Medulla oblongata (tissue), 1 donor: ENCODE measurements around the gene NFATC1.
A peak's percentile ranks its signal among the peaks of the same experiment; 100 is the strongest.

Experiments
- DNase-seq: peaks from one replicate; pipeline ENCODE4 v3.0.0-alpha.2; 2015; ENCODE audit errors: extremely low spot score

NFATC1 gene

DNA sequence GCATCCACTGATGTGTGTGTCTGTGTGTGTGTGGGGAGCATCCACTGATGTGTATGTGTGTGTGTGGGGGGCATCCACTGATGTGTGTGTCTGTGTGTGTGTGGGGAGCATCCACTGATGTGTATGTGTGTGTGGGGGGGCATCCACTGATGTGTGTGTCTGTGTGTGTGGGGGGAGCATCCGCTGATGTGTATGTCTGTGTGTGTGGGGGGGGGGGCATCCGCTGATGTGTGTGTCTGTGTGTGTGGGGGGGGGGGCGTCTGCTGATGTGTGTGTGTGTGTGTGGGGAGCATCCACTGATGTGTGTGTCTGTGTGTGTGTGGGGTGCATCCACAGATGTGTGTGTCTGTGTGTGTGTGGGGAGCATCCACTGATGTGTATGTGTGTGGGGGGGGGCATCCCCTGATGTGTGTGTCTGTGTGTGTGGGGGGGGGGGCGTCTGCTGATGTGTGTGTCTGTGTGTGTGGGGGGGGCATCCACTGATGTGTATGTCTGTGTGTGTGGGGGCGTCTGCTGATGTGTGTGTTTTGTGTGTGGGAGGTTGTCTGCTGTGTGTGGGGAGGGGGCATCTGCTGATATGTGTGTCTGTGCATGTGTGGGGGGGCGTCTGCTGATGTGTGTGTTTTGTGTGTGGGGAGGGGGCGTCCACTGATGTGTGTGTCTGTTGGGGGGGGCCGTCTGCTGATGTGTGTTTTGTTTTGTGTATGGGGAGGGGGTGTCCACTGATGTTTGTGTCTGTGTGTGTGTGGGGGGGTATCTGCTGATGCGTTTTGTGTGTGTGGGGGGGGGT, 125.9 kb downstream of the NFATC1 start:
- DNase-seq, result no peak

DNA sequence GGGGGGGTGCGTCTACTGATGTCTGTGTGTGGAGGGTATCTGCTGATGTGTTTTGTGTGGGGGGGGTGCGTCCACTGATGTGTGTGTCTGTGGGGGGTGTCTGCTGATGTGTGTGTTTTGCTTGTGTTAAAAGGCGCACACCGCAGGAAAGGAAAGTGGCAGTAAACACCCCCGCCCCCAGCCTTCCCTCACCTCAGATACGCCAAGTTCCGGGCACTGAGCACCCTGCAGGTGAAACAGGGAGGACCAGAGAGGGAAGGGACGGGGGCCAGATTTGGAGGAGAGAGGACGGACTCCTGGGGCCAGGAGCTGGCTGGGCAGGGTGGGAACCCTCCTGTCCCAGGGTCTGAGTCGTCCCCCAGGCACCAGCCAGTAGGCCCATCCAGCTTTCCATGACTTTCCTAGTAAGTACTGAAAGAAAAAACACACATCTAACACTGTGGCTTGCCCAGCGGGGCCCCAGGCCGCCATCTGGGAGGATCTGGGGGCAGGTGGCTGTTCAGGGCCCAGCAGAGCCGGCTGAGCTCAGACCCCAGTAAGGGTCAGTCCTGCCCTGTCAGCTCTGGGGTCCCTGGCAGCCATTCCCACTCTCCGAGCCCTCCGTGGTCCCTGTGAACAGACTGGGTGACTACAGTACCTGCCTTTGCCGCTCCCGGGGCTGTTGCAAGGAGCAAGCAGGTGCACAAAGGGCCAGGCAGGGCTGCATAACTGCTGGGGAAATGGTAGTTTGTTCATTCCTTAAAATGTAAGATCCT, 126.9 kb downstream of the NFATC1 start:
- DNase-seq, result no peak

DNA sequence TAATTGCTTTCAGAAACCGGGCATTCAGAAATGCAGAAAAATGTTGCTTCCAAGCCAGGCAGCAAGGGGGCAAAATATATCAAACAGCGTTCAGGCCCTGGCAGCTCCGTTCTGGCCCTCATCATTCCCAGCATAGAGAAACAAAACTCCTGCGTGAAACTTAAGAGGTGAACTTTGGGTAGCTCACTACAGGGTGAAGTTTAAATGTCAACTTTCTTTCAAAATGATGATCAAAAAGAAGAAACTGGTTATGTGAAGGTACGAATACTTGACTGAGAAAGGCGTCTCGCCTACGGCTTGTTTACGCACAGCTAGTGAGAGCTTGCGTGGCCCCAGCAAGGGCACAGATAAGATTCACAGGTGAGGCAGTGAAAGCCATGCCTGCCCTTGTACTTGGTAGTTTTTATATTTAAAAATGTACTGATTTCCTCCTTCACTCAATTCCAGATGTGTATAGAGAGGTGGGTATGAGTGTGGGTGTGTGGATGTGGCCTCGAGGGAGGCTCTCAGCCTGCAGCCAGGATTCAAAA, 127.5 kb downstream of the NFATC1 start:
- DNase-seq, result no peak

DNA sequence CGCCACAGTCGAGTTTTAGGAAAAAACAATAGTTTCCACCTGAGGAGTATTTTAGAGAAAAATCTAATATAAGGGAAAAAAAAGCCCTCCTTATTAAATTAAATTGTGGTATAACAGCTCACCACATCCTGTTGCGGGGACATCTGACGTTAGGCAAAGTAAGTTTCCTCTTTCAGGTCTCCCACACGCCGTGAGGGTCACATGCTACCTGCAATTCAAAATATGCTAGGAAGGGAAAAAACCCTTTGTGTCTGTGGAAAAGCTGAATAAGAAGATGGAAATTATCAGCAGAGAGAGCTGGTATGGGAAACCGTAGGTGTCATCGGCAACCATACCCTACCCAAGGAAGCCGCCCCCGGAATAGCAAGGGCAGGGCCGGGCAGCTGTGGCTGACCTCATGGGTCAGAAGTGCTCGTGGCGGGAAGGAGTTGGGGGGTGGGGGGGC, 128.0 kb downstream of the NFATC1 start:
- DNase-seq, result peak; percentile 35

DNA sequence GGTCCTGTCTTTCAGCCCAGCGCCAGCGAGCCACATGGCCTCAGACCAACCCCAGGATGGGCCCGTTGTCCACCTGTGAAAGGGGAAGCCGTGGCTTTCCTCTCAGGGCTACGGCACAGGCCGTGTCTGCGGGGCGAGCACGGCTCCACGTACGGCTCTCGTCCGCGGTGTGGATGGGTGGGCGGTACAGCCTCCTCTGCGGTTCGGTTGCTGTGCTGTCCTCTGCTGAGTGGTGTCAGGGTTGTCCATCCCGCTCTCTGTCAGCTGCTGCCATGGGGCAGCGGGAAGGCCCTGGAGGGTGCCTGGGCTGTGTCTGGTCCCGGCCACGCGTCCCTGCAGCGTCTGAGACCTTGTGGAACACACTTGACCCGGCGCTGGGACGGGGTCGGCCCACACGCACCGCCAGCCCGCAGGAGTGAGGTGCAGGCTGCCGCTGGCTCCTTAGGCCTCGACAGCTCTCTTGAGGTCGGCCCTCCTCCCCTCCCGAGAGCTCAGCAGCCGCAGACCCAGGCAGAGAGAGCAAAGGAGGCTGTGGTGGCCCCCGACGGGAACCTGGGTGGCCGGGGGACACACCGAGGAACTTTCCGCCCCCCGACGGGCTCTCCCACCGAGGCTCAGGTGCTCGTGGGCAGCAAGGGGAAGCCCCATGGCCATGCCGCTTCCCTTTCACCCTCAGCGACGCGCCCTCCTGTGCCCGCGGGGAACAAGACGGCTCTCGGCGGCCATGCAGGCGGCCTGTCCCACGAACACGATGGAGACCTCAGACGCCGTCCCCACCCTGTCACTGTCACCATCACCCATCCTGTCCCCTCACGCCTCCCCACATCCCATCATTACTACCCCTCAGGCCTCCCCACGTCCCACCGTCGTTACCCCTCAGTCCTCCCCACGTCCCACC, 128.7 kb downstream of the NFATC1 start:
- DNase-seq, result no peak

DNA sequence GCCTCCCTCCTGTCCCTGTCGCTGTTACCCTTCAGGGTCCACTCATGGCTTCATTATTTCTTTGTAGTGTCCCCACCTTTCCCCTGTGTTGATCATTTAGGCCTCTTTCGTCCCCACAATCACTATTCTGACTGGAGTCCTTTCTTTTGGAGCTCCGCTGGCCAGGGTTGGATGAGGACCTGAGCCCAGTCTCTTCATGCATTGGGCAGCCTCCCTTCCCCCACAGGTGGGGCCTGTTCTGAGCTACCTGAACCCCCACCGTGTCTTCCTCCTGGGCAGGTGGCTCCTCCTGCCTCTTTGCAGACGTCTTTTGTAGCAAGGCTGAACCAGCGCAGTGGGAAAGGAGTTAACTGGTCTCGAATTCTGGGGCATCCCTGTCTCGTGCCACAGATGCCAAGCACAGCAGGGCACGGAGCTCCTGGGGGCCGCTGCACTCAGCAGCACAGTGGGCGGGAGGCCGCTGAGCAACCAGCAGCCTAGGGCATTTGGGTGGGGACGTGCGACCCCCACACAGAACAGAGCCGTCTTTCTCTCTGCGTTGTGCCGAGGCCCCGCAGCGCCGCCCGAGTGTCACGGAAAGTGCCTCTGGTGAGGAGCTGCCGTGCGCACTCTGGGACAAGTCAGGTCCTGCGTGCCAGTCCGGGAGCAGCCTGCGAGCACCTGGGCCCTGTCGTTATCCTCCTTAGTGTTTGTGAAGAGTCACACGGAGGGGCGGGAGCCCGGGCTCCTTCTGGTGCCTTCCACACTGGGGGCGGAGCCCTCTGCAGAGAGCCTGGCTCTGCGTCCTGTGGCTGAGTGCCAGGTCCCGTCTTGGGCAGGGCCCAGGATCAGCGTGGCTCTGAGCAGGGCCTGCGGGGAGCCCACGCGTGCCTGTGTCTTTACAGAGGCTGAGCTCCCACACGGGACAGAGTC, 130.1 kb downstream of the NFATC1 start:
- peak; percentile 53 for DNase-seq

DNA sequence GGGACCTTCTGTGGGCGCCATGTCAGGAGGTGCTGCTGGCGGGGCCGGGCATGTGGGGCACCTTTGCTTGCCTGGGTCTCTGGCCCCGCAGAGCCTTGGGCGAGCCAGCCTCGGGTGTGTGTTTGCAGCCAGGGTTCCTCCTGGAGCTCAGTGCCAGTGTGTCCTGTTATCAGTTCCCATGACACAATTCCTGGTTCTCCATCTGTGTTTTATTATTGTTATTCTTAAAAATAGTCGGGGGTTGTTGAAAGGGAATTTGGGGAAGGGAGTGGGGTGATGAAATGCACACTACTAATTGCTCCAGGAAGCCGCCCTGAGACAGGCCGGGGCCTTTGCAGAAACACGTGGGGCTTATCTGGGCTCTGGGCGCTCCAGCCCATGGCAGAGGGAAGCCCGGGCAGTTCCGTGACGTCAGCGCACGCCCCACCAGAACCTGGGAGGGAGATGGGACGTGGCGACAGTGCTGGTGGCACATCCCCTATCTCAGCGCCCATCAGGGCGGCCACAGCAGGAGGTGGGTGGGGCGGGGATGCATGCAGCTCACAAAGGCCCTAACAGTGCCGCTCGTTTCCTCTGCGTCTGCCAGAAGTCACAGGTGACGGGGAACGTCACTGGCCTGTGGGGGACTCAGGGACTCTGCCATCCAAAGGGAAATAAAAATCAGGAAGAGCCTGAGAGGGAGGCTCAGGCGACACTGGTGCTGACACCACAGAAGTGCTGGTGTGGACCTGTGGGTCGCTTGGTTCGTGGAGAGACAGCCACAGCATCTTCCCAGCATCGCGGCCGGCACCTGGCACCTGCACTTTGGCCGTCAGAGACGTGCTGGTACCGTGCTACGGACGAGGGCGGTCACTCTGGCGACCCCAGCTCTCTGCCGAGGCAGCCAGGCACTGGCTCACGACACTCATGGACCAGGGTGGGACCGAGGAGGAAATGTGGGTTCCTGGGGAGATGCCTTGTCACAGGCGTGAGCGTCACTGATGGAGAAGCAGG, 131.0 kb downstream of the NFATC1 start:
- DNase-seq, result no peak

DNA sequence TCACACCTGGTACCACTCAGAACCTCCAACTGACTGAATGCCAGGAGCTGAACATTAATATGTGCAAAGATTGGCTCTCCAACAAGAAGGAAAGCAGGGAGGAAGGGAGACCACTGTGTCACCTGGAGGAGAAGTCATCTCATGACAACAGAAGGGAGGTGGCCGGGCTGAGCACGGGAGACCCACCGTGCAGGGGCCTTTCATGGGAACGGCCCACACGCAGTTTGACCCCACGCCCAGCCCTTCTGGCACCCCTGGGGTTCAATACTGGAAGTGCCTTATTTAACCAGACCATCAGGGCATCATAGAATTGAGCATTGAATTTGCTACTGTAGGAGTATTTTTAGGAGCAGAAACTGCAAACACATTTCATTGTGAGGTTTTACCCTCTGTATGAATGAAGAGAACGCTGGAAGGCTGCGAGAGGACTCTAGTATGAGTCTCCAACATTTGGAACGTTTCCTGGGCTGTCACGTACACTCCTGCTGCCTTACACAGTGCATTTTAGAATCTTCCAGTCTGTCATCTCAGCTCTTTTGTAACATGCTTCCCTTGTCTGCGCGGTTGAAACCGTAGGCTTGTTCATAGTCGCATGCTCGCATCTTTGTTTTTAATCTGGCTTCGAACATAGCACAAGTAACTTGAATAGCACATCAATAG, 132.1 kb downstream of the NFATC1 start:
- no peak for DNase-seq

DNA sequence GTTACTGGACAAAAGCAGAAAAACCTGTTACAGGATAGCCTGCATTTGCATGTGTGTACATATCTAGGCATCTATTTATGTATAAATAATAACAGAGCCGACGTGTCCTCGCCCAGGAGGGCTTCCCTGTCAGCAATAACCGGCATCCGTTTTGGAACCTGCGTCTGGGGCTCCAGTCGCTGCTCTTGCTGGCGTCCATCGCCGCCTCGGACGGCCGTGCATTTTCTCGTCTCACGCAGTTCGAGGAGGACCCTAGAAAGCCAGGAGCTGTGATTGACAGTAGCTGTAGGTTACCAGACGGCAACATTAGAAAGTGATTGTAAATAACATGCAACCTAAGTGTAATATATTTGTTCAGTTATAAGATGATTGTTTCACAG, 132.6 kb downstream of the NFATC1 start:
- DNase-seq, result no peak

DNA sequence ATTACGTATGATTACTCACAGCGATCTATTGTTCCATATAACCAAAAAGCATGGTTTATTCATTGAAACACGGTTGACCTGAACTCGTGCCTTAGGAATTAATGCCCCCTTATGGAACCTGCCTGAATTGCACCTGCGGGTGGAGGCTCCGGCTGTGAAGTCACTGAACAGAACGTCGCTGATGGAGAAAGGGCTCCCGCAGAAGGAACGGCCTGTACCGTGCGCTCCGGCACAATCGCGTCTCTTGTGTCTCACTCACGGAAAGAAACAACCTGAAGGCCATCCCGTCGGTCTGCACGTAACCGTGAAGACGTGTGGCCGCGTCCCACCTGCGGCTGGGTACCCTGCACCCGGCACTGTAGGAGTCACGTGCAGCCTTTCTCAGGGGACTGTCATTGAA, 133.1 kb downstream of the NFATC1 start:
- peak; percentile 78 for DNase-seq

DNA sequence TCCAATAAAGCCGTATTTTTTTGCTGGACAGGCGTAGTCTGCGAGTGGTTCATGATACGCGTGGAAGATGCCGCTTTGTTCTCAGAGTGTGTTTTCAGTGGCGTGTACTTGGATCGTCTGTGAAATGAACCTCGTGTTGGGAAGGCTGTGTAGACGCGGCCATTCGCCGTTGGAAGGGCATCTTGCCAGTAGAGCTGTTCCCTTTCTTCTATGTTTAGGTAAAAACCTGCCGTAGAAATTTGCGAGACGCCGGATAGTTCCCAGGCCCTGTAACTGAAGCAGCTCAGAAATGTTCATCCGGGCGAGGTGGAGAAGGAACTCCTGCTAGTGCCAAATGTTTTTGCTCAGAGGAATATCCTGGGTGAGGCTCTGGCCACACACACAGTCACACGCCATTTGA, 133.6 kb downstream of the NFATC1 start:
- DNase-seq, result no peak

DNA sequence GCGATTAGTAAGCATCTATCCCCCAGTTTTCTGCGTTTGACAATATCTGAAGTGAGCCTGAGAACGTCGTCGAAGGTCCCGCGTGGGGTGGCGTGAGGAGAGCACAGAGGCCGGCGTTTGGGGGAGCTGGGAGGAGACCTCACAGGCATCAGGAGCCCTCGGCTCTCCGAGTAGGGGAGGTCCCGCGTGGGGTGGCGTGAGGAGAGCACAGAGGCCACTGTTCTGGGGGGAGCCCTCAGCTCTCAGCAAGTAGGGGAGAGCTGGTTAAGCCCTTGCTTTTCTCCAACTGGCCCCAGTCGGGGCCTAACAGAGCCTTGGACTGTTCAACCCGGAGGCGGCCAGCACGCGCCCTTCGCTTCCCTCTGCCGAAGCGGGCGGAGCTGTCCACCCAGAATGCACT, 134.3 kb downstream of the NFATC1 start:
- DNase-seq, result no peak

DNA sequence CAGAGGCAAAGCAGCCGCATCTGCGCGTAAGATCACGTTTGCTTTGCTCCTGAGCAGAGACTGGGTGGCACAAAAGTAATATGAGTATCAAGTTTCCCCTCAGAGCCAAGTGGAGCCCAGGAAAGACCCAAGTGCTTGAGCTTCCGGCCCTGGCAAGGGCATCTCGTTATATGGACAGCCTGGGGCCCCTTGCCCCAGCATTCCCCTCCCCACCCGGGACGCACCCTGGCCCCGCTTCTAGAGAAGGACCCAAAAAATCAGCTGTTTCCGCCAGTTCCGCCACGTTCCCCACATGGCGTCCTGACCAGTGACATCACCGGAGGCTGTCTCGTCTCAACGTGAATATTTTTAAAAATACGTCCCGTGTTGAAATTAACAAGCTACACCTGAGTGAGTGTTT, 135.1 kb downstream of the NFATC1 start:
- DNase-seq, result no peak

DNA sequence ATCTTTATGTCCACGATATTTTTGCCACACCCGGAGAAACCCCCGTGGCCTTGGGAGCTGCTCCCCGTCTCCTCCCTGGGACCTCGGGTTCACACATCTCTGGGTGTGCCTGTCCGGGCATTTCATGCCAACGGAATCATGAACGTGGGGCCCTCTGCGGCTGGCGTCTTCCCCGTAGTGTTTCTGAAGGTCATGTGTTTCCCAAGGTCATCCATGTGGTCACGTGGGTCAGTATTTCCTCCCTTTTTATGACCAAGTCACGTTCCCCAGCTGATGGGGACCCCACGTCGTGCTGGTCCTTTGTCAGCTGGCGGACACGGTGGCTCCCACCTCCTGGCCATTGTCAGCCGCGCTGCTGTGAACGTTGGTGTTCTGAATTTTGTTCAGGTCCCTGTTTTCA, 135.7 kb downstream of the NFATC1 start:
- DNase-seq, result no peak

DNA sequence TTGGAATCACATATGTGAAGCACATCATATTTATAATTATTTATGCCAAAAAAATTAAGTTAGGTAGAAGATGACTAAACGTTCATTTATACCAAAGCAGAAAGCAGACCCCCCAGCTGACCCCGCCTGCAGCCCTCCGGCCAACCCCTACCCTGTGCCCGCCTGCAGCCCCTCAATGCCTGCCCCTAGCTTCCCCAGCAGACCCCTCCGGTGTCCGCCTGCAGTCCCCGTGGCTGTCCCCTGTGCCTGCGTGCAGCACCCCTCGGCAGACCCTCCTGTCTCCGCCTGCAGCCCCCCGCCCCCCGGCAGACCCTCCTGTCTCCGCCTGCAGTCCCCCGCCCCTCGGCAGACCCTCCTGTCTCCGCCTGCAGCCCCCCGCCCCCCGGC, 136.2 kb downstream of the NFATC1 start:
- no peak for DNase-seq

DNA sequence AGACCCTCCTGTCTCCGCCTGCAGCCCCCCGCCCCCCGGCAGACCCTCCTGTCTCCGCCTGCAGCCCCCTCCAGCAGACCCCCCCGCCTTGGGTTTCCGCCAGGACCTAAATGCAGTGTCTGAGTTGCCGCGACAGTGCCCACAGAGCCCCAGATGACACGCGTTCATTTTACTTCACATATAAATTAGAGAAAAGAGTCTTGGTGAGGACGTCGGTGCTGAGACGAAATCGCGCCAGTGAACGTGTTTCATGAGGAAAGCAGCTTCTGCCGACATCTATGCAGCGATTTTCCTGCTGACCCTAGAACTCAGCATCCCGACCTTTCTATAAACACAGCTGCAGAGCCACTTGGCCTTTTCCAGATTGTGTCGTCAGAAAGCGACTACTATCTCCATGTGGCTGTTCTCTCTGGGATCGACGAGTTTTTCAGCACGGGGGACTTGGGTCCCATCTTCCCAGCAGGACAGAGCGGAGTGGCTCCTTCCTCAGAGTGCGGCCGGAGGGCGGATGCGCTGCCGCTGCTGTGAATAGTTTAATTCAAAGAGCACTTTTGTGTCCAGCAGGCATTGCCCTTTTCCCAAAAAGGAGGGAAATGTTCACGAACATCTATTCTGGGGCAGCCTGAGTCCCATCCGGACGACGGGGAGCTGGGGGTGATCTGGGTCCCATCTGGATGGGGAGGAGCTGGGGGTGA, 136.7 kb downstream of the NFATC1 start:
- no peak for DNase-seq

DNA sequence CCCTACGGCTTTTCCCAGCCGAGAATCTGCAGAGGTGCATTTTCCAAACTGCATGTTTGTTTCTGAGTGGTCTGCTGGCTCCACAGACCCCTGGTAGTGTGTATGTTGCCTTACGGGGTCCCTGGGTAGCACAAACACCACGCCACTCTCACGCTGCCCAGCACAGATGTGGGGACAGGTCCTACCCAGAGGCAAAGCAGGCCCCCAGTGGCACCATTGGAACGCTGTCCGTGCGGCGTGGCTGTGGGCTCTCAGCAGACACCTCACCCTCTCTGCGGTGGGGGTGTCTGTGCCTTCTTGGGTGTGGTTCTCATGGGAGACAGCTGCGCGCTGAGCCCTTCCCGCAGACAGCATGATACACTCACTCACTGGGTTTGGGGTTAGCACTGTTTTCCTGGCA, 137.4 kb downstream of the NFATC1 start:
- DNase-seq, result no peak

DNA sequence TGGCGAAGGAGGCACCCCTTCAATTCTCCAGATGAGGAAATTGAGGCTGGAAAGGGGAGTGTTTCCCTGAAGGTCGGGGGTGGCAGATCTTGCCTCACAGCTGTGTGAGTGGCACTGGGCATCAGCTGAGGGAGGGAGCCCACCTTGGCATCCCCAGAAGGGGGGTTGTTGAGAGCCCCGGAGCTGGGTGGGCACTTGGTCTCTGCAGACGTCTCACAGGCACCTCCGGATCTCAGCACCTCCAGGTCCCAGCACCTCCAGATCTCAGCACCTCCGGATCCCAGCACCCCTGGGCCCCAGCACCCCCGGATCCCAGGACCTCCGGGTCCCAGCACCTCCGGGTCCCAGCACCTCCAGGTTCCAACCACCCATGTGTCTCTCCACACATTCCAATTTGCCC, 137.9 kb downstream of the NFATC1 start:
- no peak for DNase-seq

DNA sequence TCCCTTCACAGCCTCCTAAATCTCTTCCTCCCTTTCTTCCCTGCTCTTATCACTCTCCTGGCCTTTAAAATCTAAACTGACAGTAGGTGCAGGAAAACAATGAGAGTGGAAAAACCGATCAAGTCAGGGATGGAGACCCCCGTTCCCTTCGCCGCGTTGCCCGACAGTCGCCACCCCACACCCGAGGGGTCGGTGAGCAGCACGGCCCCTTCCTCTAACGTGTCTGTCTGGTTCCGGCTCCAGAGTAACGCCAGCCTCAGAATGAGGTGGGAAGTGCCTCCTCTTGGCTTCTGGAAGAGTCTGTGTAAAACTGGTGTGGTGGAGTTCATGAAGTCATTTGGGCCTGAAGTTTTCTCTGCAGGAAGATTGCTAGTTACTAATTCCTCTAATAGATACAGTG, 138.6 kb downstream of the NFATC1 start:
- DNase-seq, result no peak
